GM10248 (cell line): ENCODE results near the gene FZR1.

Source experiments
- CTCF ChIA-PET: fragments of 300-600 bp; sonication (Branson Sonifier 250); formaldehyde crosslinking; extraction: SDS; loops from one replicate; lab custom pipeline; 2021; ENCODE audit warnings: antibody characterized with exemption; lab: Yijun Ruan, JAX
- POLR2A ChIA-PET: fragments of 350-650 bp; sonication (Branson Sonifier 250); formaldehyde crosslinking; extraction: SDS; loops from one replicate; lab custom pipeline; 2020; ENCODE audit warnings: antibody characterized with exemption; lab: Yijun Ruan, JAX
- DNase-seq: peaks from one replicate; pipeline ENCODE4 v3.0.0; 2012; ENCODE audit errors: extremely low spot score
- CTCF ChIP-seq: IDR thresholded peaks from 2 replicates; pipeline ENCODE4 v1.5.1; 2012; ENCODE audit warnings: mild to moderate bottlenecking, low read depth; ENCODE audit errors: extremely low read depth, missing control alignments, control extremely low read depth

The FZR1 gene

DNA sequence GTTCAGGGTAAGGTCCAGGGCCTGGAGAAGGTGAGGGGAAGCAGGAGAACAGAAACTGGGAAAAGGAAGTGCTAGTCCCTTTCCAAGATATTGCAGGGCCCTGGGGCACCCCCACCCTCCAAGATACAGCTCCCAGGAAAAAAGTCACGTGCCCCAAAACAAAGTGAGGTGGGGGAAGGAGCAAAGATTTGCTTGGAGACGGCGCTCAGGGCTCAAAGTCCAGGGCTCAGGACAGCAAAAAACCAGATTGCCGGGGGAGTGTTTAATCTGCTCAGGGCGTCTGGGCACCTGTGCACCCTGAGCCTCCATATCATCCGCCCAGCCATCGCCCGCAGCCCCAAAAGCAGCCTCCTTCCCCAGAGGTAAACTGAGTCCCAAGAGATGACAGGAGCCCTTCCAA, 32.1 kb upstream of the FZR1 start:
- TF ChIP-seq CTCF, result no peak
- CTCF ChIA-PET, result interaction anchor here (1.5 to 2.9 kb wide), 5 partner anchors 9 to 171 kb away, joined by 3 to 28 read pairs (median 10); partner anchors contain the start of gene SMIM44
- POLR2A ChIA-PET, result no interaction called here
- no peak for DNase-seq

DNA sequence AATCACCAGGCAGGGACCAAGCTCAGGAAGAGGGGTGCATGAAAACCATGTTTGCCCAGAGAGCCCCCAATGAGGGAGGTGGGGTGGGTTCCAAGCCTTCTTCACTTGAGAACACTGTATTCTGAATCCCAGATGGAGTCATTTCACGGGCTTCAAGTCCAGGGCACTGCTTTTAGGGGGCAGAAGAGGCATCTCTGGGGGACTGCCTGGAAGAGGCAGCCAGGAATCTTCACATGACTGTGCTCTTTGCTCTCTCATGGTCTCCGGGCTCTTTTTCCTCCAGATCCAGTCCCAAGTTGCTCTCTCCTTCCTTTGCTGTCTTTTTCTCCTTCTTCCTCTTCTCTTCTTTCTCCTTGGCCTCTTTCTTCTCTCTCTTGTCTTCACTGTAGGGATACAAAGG, 31.5 kb upstream of the FZR1 start:
- POLR2A ChIA-PET, result interaction anchor here (0.6 kb wide), 1 partner anchor 765 kb away, joined by 11 read pairs; no protein-coding TSS in a partner anchor
- DNase-seq, result no peak
- no peak for TF ChIP-seq CTCF
- CTCF ChIA-PET, result interaction anchor here (2.5 to 2.9 kb wide), 2 partner anchors 9 to 11 kb away, joined by 10 to 28 read pairs; partner anchors contain the start of gene SMIM44

DNA sequence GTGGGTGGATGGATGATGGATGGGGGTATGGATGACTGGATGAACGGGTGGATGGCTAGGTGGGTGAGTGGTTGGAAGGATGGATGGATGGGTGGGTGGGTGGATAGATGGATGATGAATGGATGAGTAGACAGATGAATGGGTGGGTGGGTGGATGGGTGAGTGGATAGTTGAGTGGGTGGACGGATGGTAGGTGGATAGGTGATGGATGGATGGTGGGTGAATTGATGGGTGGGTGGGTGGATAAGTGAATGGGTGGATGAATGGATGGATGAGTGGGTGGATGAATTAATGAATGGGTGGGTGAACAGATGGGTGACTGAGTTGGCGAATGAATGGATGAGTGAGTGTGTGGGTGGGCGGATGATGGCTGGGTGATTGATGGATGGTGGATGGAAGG, 30.7 kb upstream of the FZR1 start:
- DNase-seq, result no peak
- POLR2A ChIA-PET, result no interaction called here
- no peak for TF ChIP-seq CTCF
- CTCF ChIA-PET, result interaction anchor here (1.0 kb wide), 1 partner anchor 10 kb away, joined by 4 read pairs; no protein-coding TSS in a partner anchor

DNA sequence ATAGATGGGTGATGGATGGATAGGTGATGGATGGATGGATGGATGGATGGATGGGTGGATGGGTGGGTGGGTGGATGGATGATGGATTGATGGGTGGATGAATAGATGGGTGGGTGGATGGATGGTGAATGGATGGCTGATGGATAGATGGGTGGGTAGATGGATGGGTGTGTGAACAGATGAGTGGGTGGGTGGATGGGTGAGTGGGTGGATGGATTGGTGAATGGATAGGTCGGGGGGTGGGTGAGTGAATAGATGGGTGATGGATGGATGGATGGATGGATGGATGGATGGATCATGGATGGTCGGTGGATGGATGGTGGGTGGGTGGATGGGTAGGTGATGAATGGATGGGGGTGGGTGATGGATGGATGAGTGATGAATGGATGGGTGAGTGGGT, 29.3 kb upstream of the FZR1 start:
- TF ChIP-seq CTCF, result no peak
- ChIA-PET POLR2A (no interaction called here), CTCF (no interaction called here)
- no peak for DNase-seq

DNA sequence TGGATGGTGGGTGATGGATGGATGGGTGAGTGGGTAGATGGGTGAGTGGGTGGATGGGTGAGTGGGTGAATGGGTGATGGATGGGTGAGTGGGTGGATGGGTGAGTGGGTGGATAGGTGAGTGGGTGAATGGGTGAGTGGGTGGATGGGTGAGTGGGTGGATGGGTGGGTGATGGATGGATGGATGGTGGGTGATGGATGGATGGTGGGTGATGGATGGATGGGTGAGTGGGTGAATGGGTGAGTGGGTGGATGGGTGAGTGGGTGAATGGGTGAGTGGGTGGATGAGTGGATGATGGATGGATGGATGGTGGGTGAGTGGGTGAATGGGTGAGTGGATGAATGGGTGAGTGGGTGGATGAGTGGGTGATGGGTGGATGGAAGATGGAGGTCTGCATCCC, 28.6 kb upstream of the FZR1 start:
- POLR2A ChIA-PET, result no interaction called here
- TF ChIP-seq CTCF, result no peak
- no peak for DNase-seq
- CTCF ChIA-PET, result no interaction called here

- ChIA-PET CTCF (no interaction called here), POLR2A (interaction anchor here (0.6 kb wide), 1 partner anchor 600 kb away, joined by 4 read pairs; no protein-coding TSS in a partner anchor)
- DNase-seq, result no peak
- no peak for TF ChIP-seq CTCF
Measured at GRCh38 chr19:3477951-3478350, 28.2 kb upstream of the FZR1 start.
